HG02623 (cell line): ENCODE measurements around the gene KAT2B.
A peak's percentile ranks its signal among the peaks of the same experiment; 100 is the strongest.
"Not testable (repeated sequence)": the region's sequence is repeated elsewhere in the genome, so short reads cannot be mapped to it uniquely, and the experiment has no call there.

Source experiments
- ATAC-seq: cut with Tn5 transposase; IDR thresholded peaks from one replicate; pipeline ENCODE4 v1.9.1; 2021; ENCODE audit warnings: moderate library complexity; ENCODE audit not compliant: unreplicated experiment

The KAT2B gene

GRCh38 chr3:20041197-20041780 lies 1.0 kb downstream of the KAT2B start:
- peak; percentile 39 for ATAC-seq

GRCh38 chr3:20042331-20042730 lies 2.1 kb downstream of the KAT2B start:
- ATAC-seq, result no peak

GRCh38 chr3:20043396-20043795 lies 3.1 kb downstream of the KAT2B start:
- ATAC-seq, result peak; percentile 23

GRCh38 chr3:20043825-20044224 lies 3.6 kb downstream of the KAT2B start:
- no peak for ATAC-seq

GRCh38 chr3:20045141-20045540 lies 4.9 kb downstream of the KAT2B start:
- not testable (repeated sequence) for ATAC-seq

GRCh38 chr3:20046556-20046955 lies 6.3 kb downstream of the KAT2B start:
- no peak for ATAC-seq

GRCh38 chr3:20047341-20047779 lies 7.1 kb downstream of the KAT2B start:
- ATAC-seq, result no peak

- ATAC-seq, result peak; percentile 29
These were observed 8.0 kb downstream of the KAT2B start for GRCh38 chr3:20047976-20048883.

GRCh38 chr3:20051123-20051806 lies 11.0 kb downstream of the KAT2B start:
- ATAC-seq, result no peak

- ATAC-seq, result no peak
These were observed 12.6 kb downstream of the KAT2B start for GRCh38 chr3:20052851-20053250.

GRCh38 chr3:20054549-20054987 lies 14.3 kb downstream of the KAT2B start:
- ATAC-seq, result peak; percentile 73

GRCh38 chr3:20055020-20055775 lies 15.0 kb downstream of the KAT2B start:
- ATAC-seq, result peak; percentile 24

- ATAC-seq, result no peak
These were observed 15.6 kb downstream of the KAT2B start for GRCh38 chr3:20055842-20056241.

- ATAC-seq, result peak; percentile 36
These were observed 16.7 kb downstream of the KAT2B start for GRCh38 chr3:20056725-20057611.

GRCh38 chr3:20057612-20058180 lies 17.4 kb downstream of the KAT2B start:
- no peak for ATAC-seq

- no peak for ATAC-seq
These were observed 19.7 kb downstream of the KAT2B start for GRCh38 chr3:20059929-20060328.

GRCh38 chr3:20060974-20061685 lies 20.9 kb downstream of the KAT2B start:
- peak; percentile 60 for ATAC-seq

- no peak for ATAC-seq
These were observed 22.8 kb downstream of the KAT2B start for GRCh38 chr3:20062996-20063395.

GRCh38 chr3:20064387-20064786 lies 24.1 kb downstream of the KAT2B start:
- ATAC-seq, result no peak
